ENCODE results near the gene NOXO1. TPM values are rescaled to one million over a fixed set of nuclear protein-coding genes. Genes with fewer than 3 reads are reported as not detected.

Gene NOXO1
- total RNA-seq, 1 experiment from 2014 or later, result 1.2 TPM

DNA sequence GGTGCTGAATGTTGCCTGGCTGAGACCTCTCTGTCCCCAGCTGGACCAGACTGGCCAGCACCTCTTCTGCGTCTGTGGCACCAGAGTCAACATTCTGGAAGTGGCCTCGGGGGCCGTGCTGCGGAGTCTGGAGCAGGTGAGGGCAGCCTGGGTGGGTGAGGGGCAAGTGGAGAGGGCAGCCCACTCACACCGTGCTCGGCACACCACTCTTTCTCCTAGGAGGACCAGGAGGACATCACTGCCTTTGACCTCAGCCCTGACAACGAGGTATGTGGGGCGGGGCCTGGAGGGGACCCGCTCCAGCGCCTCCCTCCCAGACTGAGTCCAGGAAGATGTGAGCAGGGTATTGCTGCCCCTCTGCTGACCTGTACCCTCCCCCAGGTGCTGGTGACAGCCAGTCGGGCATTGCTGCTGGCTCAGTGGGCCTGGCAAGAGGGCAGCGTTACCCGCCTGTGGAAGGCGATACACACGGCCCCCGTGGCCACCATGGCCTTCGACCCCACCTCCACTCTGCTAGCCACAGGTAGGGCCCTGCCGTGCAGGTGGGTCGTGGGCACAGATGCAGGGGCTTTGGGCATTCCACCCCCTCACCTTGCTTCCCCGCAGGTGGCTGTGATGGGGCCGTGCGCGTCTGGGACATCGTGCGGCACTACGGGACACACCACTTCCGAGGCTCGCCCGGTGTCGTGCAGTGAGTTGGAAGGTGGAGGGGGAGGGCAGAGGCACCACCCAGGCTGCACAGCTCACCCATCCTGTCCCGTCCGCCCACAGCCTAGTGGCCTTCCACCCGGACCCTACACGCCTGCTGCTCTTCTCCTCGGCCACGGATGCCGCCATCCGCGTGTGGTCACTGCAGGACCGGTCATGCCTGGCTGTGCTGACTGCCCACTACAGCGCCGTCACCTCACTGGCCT lies 6.9 kb downstream of the NOXO1 start:
- TF ChIP-seq, protein P1, sequence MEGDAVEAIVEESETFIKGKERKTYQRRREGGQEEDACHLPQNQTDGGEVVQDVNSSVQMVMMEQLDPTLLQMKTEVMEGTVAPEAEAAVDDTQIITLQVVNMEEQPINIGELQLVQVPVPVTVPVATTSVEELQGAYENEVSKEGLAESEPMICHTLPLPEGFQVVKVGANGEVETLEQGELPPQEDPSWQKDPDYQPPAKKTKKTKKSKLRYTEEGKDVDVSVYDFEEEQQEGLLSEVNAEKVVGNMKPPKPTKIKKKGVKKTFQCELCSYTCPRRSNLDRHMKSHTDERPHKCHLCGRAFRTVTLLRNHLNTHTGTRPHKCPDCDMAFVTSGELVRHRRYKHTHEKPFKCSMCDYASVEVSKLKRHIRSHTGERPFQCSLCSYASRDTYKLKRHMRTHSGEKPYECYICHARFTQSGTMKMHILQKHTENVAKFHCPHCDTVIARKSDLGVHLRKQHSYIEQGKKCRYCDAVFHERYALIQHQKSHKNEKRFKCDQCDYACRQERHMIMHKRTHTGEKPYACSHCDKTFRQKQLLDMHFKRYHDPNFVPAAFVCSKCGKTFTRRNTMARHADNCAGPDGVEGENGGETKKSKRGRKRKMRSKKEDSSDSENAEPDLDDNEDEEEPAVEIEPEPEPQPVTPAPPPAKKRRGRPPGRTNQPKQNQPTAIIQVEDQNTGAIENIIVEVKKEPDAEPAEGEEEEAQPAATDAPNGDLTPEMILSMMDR (conservative IDR thresholded peaks at IDR 0.05; ENCODE audit: low read depth, low read length), result no peak
- TF ChIP-seq EZH2 (IDR thresholded peaks at IDR 0.05; ENCODE audit: borderline replicate concordance, low read depth, low read length, poor library complexity, severe bottlenecking), result no peak
- no peak overlapping the region for H3K4me3 ChIP-seq (ENCODE audit: low read depth, low read length, poor library complexity, severe bottlenecking)
- H3K27me3 ChIP-seq (replicated peaks; ENCODE audit: insufficient read depth, low read depth, low read length, poor library complexity), result no peaks in the 10 kb centered on the region
- ChIA-PET CTCF (no interaction called here), POLR2A (ENCODE audit: low non-redundant PET) (no interaction called here)
- no peak for DNase-seq (ENCODE audit: low spot score)
- BruUV-seq (replicated peaks), result no TSS peak
- H3K27ac ChIP-seq (ENCODE audit: low read depth, low read length, poor library complexity, severe bottlenecking), result no peak overlapping the region
- peaks cover 5% of the 10 kb centered on the region for H3K4me1 ChIP-seq (ENCODE audit: insufficient read depth, low read length, poor library complexity, severe bottlenecking)
- intact Hi-C loops (cut with micrococcal nuclease; ENCODE audit: unreplicated experiment), result no loop called here
- peaks cover 28% of the 10 kb centered on the region for H3K36me3 ChIP-seq (ENCODE audit: insufficient read depth, low read length, poor library complexity, severe bottlenecking)
- no peaks in the 10 kb centered on the region for H3K9me3 ChIP-seq (ENCODE audit: low read depth, low read length, poor library complexity, severe bottlenecking)

DNA sequence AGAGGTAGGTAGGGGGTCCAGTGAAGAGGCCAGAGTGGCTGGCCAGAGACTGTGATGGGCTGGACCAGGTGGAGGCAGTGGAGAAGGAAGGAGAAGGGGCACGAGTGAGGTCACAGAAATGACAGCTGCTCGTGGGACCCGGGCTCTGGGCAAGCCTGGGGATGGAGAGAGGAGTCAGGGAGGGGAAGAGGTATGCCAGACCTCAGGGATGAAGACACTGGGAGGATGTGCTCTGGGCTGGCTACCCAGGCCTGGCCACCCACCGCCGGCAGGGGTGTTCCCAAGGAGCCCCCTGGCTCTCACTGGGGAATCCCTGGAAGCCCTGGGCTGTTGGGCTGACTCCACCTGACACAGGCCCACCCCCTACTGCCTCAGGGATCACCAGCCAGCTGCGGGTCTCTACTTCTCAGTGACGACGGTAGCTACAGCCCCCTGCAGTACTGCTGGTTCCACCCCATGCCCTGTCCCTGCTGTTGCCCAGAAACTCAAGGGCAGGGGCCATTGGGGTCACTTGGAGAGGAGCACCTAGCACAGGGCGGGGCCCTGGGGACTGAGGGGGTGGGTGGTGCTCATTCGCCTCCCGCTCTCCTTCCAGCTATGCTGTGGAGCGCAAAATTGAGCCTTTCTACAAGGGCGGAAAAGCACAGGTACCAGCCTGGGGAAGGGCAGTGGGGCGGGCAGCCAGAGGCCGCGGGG lies 7.7 kb downstream of the NOXO1 start:
- no peak for DNase-seq (ENCODE audit: low spot score)
- intact Hi-C loops (cut with micrococcal nuclease; ENCODE audit: unreplicated experiment), result no loop called here
- Histone ChIP-seq H3K4me1 (ENCODE audit: insufficient read depth, low read length, poor library complexity, severe bottlenecking) (peaks cover 5% of the 10 kb centered on the region), H3K4me3 (ENCODE audit: low read depth, low read length, poor library complexity, severe bottlenecking) (peak overlapping the region; percentile 100), H3K36me3 (ENCODE audit: insufficient read depth, low read length, poor library complexity, severe bottlenecking) (peaks cover 27% of the 10 kb centered on the region), H3K27me3 (replicated peaks; ENCODE audit: insufficient read depth, low read depth, low read length, poor library complexity) (no peaks in the 10 kb centered on the region), H3K9me3 (ENCODE audit: low read depth, low read length, poor library complexity, severe bottlenecking) (no peaks in the 10 kb centered on the region), H3K27ac (ENCODE audit: low read depth, low read length, poor library complexity, severe bottlenecking) (no peak overlapping the region)
- BruUV-seq (replicated peaks), result no TSS peak
- CTCF ChIA-PET, result no interaction called here
- POLR2A ChIA-PET (ENCODE audit: low non-redundant PET), result no interaction called here
- TF ChIP-seq, protein P1 (conservative IDR thresholded peaks at IDR 0.05; ENCODE audit: low read depth, low read length), result no peak
- TF ChIP-seq EZH2 (IDR thresholded peaks at IDR 0.05; ENCODE audit: borderline replicate concordance, low read depth, low read length, poor library complexity, severe bottlenecking), result no peak

DNA sequence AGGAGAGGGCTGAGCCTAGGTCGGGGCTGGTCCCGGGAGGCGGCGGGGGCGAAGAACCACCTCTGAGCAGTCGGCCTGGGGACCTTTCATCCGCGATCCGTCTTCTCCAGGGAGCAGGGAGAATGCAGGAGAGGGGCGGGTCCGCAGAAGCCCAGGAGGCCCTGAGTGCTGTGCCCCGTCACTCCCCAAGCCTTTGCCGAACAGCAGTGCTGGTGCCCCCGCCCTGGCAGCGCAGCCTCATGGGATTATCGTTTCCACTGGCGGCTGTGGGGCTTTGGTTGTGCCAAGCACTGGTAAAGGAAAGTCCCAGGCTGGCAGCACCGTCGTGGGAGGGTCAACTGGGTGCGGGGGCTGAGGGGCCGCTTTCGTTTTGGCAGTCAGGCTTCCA lies 8.8 kb downstream of the NOXO1 start:
- Histone ChIP-seq H3K4me3 (ENCODE audit: low read depth, low read length, poor library complexity, severe bottlenecking) (peak overlapping the region; percentile 100), H3K36me3 (ENCODE audit: insufficient read depth, low read length, poor library complexity, severe bottlenecking) (peaks cover 18% of the 10 kb centered on the region), H3K9me3 (ENCODE audit: low read depth, low read length, poor library complexity, severe bottlenecking) (no peaks in the 10 kb centered on the region), H3K27me3 (replicated peaks; ENCODE audit: insufficient read depth, low read depth, low read length, poor library complexity) (no peaks in the 10 kb centered on the region), H3K4me1 (ENCODE audit: insufficient read depth, low read length, poor library complexity, severe bottlenecking) (peaks cover 5% of the 10 kb centered on the region), H3K27ac (ENCODE audit: low read depth, low read length, poor library complexity, severe bottlenecking) (peak overlapping the region; percentile 94)
- CTCF ChIA-PET, result no interaction called here
- BruUV-seq (replicated peaks), result no TSS peak
- intact Hi-C loops (cut with micrococcal nuclease; ENCODE audit: unreplicated experiment), result no loop called here
- no peak for TF ChIP-seq EZH2 (IDR thresholded peaks at IDR 0.05; ENCODE audit: borderline replicate concordance, low read depth, low read length, poor library complexity, severe bottlenecking)
- TF ChIP-seq, protein P1 (conservative IDR thresholded peaks at IDR 0.05; ENCODE audit: low read depth, low read length), result no peak
- POLR2A ChIA-PET (ENCODE audit: low non-redundant PET), result no interaction called here
- DNase-seq (ENCODE audit: low spot score), result no peak

All from A673 (cell line).